ENCODE results near the gene TCF3.

The TCF3 gene

DNA sequence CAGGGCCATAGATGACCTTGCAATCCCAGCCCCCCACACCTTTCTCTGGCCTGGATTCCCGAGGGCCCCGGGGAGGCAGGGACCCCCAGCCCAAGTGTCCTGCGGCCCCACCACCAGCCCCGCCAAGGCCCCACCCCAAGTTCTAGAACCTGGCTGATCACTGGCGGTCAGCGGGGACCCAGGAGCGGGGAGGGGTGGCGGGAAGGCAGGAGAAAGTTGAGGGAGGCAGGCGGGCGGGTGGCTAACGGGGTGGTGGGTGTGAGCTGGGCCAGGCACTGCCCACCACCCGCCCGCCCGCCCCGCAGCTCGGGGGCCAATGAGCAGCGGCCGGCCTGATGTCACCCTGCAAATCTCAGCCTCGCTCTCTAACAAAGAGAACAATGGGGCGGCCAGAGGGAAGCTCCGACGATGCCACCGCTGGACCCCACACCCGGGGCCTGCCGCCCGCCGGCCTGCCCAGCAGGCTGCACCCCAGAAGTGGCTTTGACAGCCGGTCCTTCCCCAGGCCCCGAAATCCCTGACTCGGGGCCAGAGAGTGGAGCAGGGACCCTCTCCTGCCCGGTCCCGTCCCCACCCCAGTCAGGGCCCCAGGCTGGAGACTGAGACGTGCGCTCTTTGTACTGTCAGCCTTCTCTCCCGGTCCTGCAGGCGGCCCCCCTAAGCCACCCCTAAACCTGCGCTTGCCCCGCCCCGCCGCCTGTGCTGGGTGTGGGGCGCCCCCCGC lies 85.9 kb downstream of the TCF3 start:
- H2BK5ac ChIP-seq (ENCODE audit: low read depth, low read length, poor library complexity, severe bottlenecking), result peak overlapping the region; percentile 96
- H4K91ac ChIP-seq (ENCODE audit: low read length), result peak overlapping the region; percentile 94
- no peak overlapping the region for H2BK15ac ChIP-seq (ENCODE audit: low read depth, poor library complexity, severe bottlenecking)
- peak overlapping the region; percentile 90 to 98 for H3K18ac ChIP-seq (ENCODE audit: low read depth in 1 of 2, low read length in 2 of 2)
- peak overlapping the region; percentile 74 for H2AK5ac ChIP-seq (ENCODE audit: low read length, severe bottlenecking)
- H2BK120ac ChIP-seq (ENCODE audit: low read depth, low read length), result peak overlapping the region; percentile 97
- H3K9me3 ChIP-seq (ENCODE audit: control insufficient read depth, low read length), result no peaks in the 10 kb centered on the region
- H3K36me3 ChIP-seq (ENCODE audit: control insufficient read depth in 1 of 2, insufficient read depth in 2 of 2, low read depth in 1 of 2, low read length in 2 of 2), result peaks cover 0 to 34% of the 10 kb centered on the region in 2 experiments
- H2BK12ac ChIP-seq (ENCODE audit: low read length in 2 of 2), result no peak overlapping the region
- DNase-seq, result peak; percentile 87
- H4K8ac ChIP-seq (ENCODE audit: low read length), result peak overlapping the region; percentile 79
- peak overlapping the region; percentile 90 for H3K9ac ChIP-seq (ENCODE audit: low read length)
- H3K4me3 ChIP-seq (ENCODE audit: insufficient read depth in 1 of 2, low read depth in 1 of 2, low read length in 2 of 2), result peak overlapping the region; percentile 82 to 93
- H2AFZ ChIP-seq (ENCODE audit: low read depth, low read length), result no peak overlapping the region
- peaks cover 0 to 8% of the 10 kb centered on the region in 2 experiments for H3K27me3 ChIP-seq (ENCODE audit: control insufficient read depth in 1 of 2, insufficient read depth in 1 of 2, low read length in 2 of 2)
- peaks cover 7% of the 10 kb centered on the region for H3K79me1 ChIP-seq (replicated peaks; ENCODE audit: low read length, poor library complexity, severe bottlenecking)
- peak overlapping the region; percentile 90 for H3K27ac ChIP-seq (ENCODE audit: low read length, poor library complexity, severe bottlenecking)
- peak overlapping the region; percentile 94 to 97 for H3K4ac ChIP-seq (ENCODE audit: low read depth in 1 of 2, low read length in 2 of 2)
- H3K4me2 ChIP-seq (ENCODE audit: low read length, poor library complexity, severe bottlenecking), result peak overlapping the region; percentile 82
- WGBS, result under 1% methylated on average over 29 of the region's 42 CpGs
- H3K14ac ChIP-seq (ENCODE audit: low read length in 2 of 2), result peak overlapping the region in 1 of 2 experiments; percentile 37
- no peak overlapping the region for H3K23ac ChIP-seq (ENCODE audit: low read length in 2 of 2)
- peaks cover 25% of the 10 kb centered on the region for H3K4me1 ChIP-seq (ENCODE audit: control insufficient read depth, insufficient read depth, low read depth, low read length)

DNA sequence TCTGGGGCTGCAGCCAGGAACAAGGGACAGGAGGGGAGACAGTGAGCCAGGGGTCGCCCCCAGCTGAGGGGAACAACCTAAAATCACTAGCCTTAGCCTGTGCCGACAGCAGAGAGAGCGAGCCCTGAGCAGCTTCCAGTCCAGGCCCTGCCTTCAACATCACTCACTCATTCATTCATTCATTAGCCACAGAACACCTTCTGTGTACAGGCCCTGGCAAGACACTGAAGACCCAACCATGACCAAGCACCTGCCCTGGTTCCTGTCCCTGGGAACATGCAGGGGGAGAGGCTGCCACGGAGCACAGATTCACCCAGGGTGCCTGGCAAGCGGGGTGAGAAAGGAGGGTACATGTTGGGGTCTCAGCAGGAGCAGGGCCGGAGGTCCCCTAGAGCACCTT lies 89.2 kb downstream of the TCF3 start:
- no peaks in the 10 kb centered on the region for H3K9me3 ChIP-seq (ENCODE audit: control insufficient read depth, low read length)
- no peaks in the 10 kb centered on the region for H3K79me1 ChIP-seq (replicated peaks; ENCODE audit: low read length, poor library complexity, severe bottlenecking)
- no peak overlapping the region for H3K9ac ChIP-seq (ENCODE audit: low read length)
- H3K27me3 ChIP-seq (ENCODE audit: control insufficient read depth in 1 of 2, insufficient read depth in 1 of 2, low read length in 2 of 2), result no peaks in the 10 kb centered on the region
- H3K4me3 ChIP-seq (ENCODE audit: insufficient read depth in 1 of 2, low read depth in 1 of 2, low read length in 2 of 2), result no peak overlapping the region
- no peak overlapping the region for H3K14ac ChIP-seq (ENCODE audit: low read length in 2 of 2)
- H2BK15ac ChIP-seq (ENCODE audit: low read depth, poor library complexity, severe bottlenecking), result no peak overlapping the region
- H2AFZ ChIP-seq (ENCODE audit: low read depth, low read length), result no peak overlapping the region
- peak overlapping the region in 1 of 2 experiments; percentile 72 for H3K23ac ChIP-seq (ENCODE audit: low read length in 2 of 2)
- DNase-seq, result no peak
- H2AK5ac ChIP-seq (ENCODE audit: low read length, severe bottlenecking), result no peak overlapping the region
- no peak overlapping the region for H2BK5ac ChIP-seq (ENCODE audit: low read depth, low read length, poor library complexity, severe bottlenecking)
- no peak overlapping the region for H3K18ac ChIP-seq (ENCODE audit: low read depth in 1 of 2, low read length in 2 of 2)
- no peak overlapping the region for H2BK12ac ChIP-seq (ENCODE audit: low read length in 2 of 2)
- H3K4ac ChIP-seq (ENCODE audit: low read depth in 1 of 2, low read length in 2 of 2), result no peak overlapping the region
- H3K4me1 ChIP-seq (ENCODE audit: control insufficient read depth, insufficient read depth, low read depth, low read length), result peaks cover 35% of the 10 kb centered on the region
- H3K4me2 ChIP-seq (ENCODE audit: low read length, poor library complexity, severe bottlenecking), result peak overlapping the region; percentile 25
- H2BK120ac ChIP-seq (ENCODE audit: low read depth, low read length), result no peak overlapping the region
- H4K91ac ChIP-seq (ENCODE audit: low read length), result no peak overlapping the region
- peaks cover 0 to 56% of the 10 kb centered on the region in 2 experiments for H3K36me3 ChIP-seq (ENCODE audit: control insufficient read depth in 1 of 2, insufficient read depth in 2 of 2, low read depth in 1 of 2, low read length in 2 of 2)
- WGBS, result 100% methylated on average over 6 of the region's 6 CpGs
- no peak overlapping the region for H3K27ac ChIP-seq (ENCODE audit: low read length, poor library complexity, severe bottlenecking)
- no peak overlapping the region for H4K8ac ChIP-seq (ENCODE audit: low read length)

GRCh38 chr19:1561236-1561842 lies 91.1 kb downstream of the TCF3 start:
- Histone ChIP-seq H3K23ac (ENCODE audit: low read length in 2 of 2) (peak overlapping the region in 1 of 2 experiments; percentile 41), H3K18ac (ENCODE audit: low read depth in 1 of 2, low read length in 2 of 2) (no peak overlapping the region), H2BK15ac (ENCODE audit: low read depth, poor library complexity, severe bottlenecking) (no peak overlapping the region), H3K4me3 (ENCODE audit: insufficient read depth in 1 of 2, low read depth in 1 of 2, low read length in 2 of 2) (no peak overlapping the region), H3K14ac (ENCODE audit: low read length in 2 of 2) (no peak overlapping the region), H3K4ac (ENCODE audit: low read depth in 1 of 2, low read length in 2 of 2) (no peak overlapping the region), H2BK120ac (ENCODE audit: low read depth, low read length) (no peak overlapping the region), H3K36me3 (ENCODE audit: control insufficient read depth in 1 of 2, insufficient read depth in 2 of 2, low read depth in 1 of 2, low read length in 2 of 2) (peaks cover 0 to 64% of the 10 kb centered on the region in 2 experiments), H3K4me1 (ENCODE audit: control insufficient read depth, insufficient read depth, low read depth, low read length) (peaks cover 36% of the 10 kb centered on the region), H4K8ac (ENCODE audit: low read length) (no peak overlapping the region), H2BK5ac (ENCODE audit: low read depth, low read length, poor library complexity, severe bottlenecking) (no peak overlapping the region), H4K91ac (ENCODE audit: low read length) (no peak overlapping the region), H2BK12ac (ENCODE audit: low read length in 2 of 2) (no peak overlapping the region), H3K4me2 (ENCODE audit: low read length, poor library complexity, severe bottlenecking) (no peak overlapping the region), H3K9me3 (ENCODE audit: control insufficient read depth, low read length) (no peaks in the 10 kb centered on the region), H2AK5ac (ENCODE audit: low read length, severe bottlenecking) (no peak overlapping the region), H3K27me3 (ENCODE audit: control insufficient read depth in 1 of 2, insufficient read depth in 1 of 2, low read length in 2 of 2) (no peaks in the 10 kb centered on the region), H2AFZ (ENCODE audit: low read depth, low read length) (no peak overlapping the region), H3K27ac (ENCODE audit: low read length, poor library complexity, severe bottlenecking) (no peak overlapping the region), H3K9ac (ENCODE audit: low read length) (no peak overlapping the region), H3K79me1 (replicated peaks; ENCODE audit: low read length, poor library complexity, severe bottlenecking) (peaks cover 5% of the 10 kb centered on the region)
- over 99% methylated on average over 17 of the region's 17 CpGs for WGBS
- no peak for DNase-seq

DNA sequence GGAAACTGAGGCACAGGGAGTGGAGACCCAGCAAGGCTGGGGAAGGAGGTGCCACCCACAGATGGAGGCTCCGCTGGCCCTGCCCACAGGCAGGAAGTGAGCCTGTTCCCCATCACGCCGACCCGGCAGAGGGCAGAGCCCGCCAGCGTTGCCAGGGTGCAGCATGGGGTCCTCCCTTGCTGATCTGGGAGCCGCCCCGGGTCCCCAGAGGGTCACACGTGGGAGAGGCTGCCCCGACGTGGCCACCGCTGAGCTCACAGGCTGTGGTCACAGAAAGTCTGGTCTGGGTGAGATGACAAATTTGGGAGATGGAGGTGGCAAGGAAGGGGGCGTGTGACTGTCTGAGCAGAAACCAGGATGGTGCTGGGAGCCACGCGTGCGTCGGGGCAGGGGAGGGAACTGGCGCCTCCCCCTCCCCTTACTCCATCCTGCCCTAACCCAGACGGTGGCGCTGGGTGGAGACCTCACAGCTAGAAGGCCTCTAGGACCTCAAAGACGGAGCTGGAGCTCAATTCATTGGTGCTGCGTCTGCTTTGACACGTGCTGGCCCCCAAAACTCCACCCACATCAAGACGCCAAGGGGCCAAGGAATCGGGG lies 92.0 kb downstream of the TCF3 start:
- Histone ChIP-seq H3K14ac (ENCODE audit: low read length in 2 of 2) (no peak overlapping the region), H2AK5ac (ENCODE audit: low read length, severe bottlenecking) (no peak overlapping the region), H3K4me2 (ENCODE audit: low read length, poor library complexity, severe bottlenecking) (no peak overlapping the region), H2BK120ac (ENCODE audit: low read depth, low read length) (no peak overlapping the region), H3K4ac (ENCODE audit: low read depth in 1 of 2, low read length in 2 of 2) (no peak overlapping the region), H3K9me3 (ENCODE audit: control insufficient read depth, low read length) (no peaks in the 10 kb centered on the region), H3K23ac (ENCODE audit: low read length in 2 of 2) (no peak overlapping the region), H4K91ac (ENCODE audit: low read length) (no peak overlapping the region), H2BK15ac (ENCODE audit: low read depth, poor library complexity, severe bottlenecking) (no peak overlapping the region), H3K4me3 (ENCODE audit: insufficient read depth in 1 of 2, low read depth in 1 of 2, low read length in 2 of 2) (no peak overlapping the region), H2BK12ac (ENCODE audit: low read length in 2 of 2) (no peak overlapping the region), H3K79me1 (replicated peaks; ENCODE audit: low read length, poor library complexity, severe bottlenecking) (peaks cover 9% of the 10 kb centered on the region), H3K36me3 (ENCODE audit: control insufficient read depth in 1 of 2, insufficient read depth in 2 of 2, low read depth in 1 of 2, low read length in 2 of 2) (peaks cover 0 to 67% of the 10 kb centered on the region in 2 experiments), H3K27me3 (ENCODE audit: control insufficient read depth in 1 of 2, insufficient read depth in 1 of 2, low read length in 2 of 2) (no peaks in the 10 kb centered on the region), H3K18ac (ENCODE audit: low read depth in 1 of 2, low read length in 2 of 2) (no peak overlapping the region), H4K8ac (ENCODE audit: low read length) (no peak overlapping the region), H3K27ac (ENCODE audit: low read length, poor library complexity, severe bottlenecking) (no peak overlapping the region), H2AFZ (ENCODE audit: low read depth, low read length) (no peak overlapping the region), H2BK5ac (ENCODE audit: low read depth, low read length, poor library complexity, severe bottlenecking) (no peak overlapping the region), H3K4me1 (ENCODE audit: control insufficient read depth, insufficient read depth, low read depth, low read length) (peaks cover 31% of the 10 kb centered on the region), H3K9ac (ENCODE audit: low read length) (peak overlapping the region; percentile 6)
- no peak for DNase-seq
- 97% methylated on average over 25 of the region's 25 CpGs for WGBS

Data from mesenchymal stem cell (in vitro differentiated cells and primary cell).